ENCODE data around the gene PTPRT. TPM values are rescaled to one million over a fixed set of nuclear protein-coding genes. Genes with fewer than 3 reads are reported as not detected.
A peak's percentile ranks its signal among the peaks of the same experiment; 100 is the strongest.

The PTPRT gene
- total and polyA plus RNA-seq, 10 of the 15 experiments (the other 5 are each of a cell fraction or from before 2014, with no cell fraction given): not detected

DNA sequence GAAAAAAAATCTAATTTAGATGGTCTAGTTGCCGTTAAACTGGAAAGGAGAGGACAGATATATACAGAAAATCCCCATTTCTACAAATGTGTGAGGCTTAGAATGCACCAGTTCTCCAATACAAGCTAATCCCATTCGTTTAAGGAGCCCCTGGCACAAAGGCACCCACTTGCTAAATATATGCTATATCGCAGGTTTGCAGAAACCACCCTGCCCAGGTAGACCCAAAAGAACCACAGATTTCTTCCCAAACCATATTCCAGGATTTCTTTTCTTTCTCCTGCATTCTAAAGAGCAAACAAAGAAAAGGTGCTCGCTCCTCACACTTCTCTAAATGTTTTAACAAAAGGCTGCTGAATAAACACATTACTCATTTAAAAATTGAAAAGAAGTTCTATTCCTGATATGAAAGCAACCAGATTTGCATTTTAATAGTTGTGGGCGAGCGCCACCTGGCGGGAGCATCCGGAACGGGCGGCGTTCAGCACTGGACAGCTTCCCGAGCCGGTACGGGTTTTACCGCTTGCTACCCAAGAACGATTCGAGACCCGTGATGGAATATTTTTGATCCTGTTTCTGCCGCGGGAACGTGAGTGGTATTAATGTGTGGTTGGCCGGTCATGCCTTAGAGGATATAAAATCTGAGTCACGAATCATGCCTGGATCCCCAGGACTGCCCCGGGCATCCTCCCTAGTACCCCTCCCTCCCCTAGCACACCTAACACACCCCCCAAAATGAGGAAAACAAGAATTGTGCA, 2.1 kb downstream of the PTPRT start (continued):
- TF ChIP-seq REST (IDR thresholded peaks at IDR 0.05; ENCODE audit: low read depth, low read length) (peak; percentile 95), CHD2 (IDR thresholded peaks at IDR 0.05; ENCODE audit: borderline replicate concordance, low read depth, low read length) (no peak), SMC3 (IDR thresholded peaks at IDR 0.05; ENCODE audit: borderline replicate concordance, low read length) (peak; percentile 83), TAF1 (IDR thresholded peaks at IDR 0.05; ENCODE audit: borderline replicate concordance, low read depth, low read length) (no peak), CBX3 (IDR thresholded peaks at IDR 0.05; ENCODE audit: borderline replicate concordance, low read depth) (no peak), E2F8 (IDR thresholded peaks at IDR 0.05; ENCODE audit: low read depth, partially characterized antibody) (no peak), ZNF24 (IDR thresholded peaks at IDR 0.05) (no peak), HDAC2 (IDR thresholded peaks at IDR 0.05) (0 out of 2 replicates have a peak, but pooled peaks have one; percentile 57), ZNF622 (IDR thresholded peaks at IDR 0.05) (no peak), POU2F2 (IDR thresholded peaks at IDR 0.05; ENCODE audit: borderline replicate concordance, low read depth, low read length) (peak; percentile 66; the same call in 1 of the 3 replicates)
- TF ChIP-seq, protein P1, sequence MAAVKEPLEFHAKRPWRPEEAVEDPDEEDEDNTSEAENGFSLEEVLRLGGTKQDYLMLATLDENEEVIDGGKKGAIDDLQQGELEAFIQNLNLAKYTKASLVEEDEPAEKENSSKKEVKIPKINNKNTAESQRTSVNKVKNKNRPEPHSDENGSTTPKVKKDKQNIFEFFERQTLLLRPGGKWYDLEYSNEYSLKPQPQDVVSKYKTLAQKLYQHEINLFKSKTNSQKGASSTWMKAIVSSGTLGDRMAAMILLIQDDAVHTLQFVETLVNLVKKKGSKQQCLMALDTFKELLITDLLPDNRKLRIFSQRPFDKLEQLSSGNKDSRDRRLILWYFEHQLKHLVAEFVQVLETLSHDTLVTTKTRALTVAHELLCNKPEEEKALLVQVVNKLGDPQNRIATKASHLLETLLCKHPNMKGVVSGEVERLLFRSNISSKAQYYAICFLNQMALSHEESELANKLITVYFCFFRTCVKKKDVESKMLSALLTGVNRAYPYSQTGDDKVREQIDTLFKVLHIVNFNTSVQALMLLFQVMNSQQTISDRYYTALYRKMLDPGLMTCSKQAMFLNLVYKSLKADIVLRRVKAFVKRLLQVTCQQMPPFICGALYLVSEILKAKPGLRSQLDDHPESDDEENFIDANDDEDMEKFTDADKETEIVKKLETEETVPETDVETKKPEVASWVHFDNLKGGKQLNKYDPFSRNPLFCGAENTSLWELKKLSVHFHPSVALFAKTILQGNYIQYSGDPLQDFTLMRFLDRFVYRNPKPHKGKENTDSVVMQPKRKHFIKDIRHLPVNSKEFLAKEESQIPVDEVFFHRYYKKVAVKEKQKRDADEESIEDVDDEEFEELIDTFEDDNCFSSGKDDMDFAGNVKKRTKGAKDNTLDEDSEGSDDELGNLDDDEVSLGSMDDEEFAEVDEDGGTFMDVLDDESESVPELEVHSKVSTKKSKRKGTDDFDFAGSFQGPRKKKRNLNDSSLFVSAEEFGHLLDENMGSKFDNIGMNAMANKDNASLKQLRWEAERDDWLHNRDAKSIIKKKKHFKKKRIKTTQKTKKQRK (IDR thresholded peaks at IDR 0.05; ENCODE audit: low read depth, low read length): no peak
- TF ChIP-seq, protein P2, sequence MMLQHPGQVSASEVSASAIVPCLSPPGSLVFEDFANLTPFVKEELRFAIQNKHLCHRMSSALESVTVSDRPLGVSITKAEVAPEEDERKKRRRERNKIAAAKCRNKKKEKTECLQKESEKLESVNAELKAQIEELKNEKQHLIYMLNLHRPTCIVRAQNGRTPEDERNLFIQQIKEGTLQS (IDR thresholded peaks at IDR 0.05; ENCODE audit: borderline replicate concordance, extremely low read depth, low read depth, low read length): no peak
